Kidney tubule cell (primary cell): ENCODE data around the gene WDR74.

Experiments
- DNase-seq: peaks from one replicate; pipeline ENCODE4 v3.0.0-alpha.2; 2018; ENCODE audit warnings: low spot score

Gene WDR74

DNA sequence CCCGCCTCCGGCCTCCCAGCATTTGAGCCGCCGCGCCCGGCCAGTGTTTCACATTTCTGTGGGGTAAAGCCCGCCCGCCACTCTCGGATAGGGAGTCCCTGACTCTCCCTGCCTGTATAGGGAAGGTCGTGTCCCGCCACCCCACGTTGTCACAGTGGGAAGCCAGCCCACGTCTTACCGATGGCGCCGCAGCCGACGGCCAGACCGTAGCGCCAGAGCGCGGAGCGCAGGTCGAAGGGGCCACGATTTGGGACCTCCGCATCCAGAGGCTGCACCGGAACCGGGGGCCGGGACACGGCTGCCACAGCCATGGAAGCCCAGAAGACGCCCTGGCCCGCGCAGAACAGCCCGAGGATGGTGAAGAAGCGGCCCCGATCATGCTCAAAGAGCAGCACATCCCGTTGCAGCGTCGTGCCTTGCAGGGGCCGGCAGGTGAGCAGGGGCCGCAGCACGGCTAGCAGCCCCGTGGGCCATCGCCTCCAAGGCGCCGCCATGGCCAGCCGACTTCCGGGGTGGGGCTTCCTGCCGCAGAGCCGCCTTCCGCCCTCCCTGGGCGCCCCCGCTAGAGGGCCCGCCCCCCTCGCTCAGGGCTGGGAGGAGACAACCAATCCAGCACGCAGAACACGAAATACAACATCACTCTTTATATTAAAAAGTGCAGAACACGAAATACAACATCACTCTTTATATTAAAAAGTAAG is 47.7 kb downstream of the WDR74 start, which contains the start of gene TMEM223:
TSS of gene TMEM223 (minus strand) at position 506 of the 701 bp plus-strand sequence. CDS start at position 494, 12 bp downstream.
- peak; percentile 85 for DNase-seq

DNA sequence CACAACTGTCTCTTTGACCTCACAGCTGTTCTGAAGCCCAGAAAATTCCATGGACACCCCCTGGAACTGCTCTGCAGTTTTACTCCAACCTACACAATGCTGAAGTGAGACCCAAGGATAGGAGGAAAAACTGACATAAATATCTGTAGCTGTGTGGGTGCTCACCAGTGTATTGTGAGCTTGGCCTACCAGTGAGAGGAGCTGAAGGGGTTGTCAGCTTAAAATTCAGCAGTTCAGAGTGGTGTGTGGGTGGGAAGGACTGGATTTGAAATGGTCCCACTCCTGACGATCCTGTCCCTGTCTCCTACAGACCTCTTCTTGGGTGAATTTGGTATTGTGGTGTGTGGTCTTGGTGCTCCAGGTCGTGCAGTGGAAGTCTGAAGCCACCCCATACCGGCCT is 49.8 kb downstream of the WDR74 start:
- DNase-seq = no peak

DNA sequence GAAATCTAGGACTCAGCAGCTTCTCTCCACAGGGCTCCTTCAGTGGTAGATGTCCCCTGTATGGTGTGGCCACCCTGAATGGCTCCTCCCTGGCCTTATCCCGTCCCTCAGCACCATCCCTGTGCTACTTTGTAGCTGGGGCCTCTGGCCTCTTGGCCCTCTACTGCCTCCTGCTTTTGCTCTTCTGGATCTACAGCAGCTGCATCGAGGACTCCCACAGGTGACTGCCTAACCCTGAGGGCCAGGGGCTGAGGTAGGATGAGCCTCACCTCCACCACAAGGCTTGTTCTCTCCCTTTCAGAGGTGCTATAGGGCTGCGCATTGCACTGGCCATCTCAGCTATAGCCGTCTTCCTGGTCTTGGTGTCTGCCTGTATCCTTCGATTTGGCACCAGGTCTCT is 50.4 kb downstream of the WDR74 start:
- DNase-seq = no peak

DNA sequence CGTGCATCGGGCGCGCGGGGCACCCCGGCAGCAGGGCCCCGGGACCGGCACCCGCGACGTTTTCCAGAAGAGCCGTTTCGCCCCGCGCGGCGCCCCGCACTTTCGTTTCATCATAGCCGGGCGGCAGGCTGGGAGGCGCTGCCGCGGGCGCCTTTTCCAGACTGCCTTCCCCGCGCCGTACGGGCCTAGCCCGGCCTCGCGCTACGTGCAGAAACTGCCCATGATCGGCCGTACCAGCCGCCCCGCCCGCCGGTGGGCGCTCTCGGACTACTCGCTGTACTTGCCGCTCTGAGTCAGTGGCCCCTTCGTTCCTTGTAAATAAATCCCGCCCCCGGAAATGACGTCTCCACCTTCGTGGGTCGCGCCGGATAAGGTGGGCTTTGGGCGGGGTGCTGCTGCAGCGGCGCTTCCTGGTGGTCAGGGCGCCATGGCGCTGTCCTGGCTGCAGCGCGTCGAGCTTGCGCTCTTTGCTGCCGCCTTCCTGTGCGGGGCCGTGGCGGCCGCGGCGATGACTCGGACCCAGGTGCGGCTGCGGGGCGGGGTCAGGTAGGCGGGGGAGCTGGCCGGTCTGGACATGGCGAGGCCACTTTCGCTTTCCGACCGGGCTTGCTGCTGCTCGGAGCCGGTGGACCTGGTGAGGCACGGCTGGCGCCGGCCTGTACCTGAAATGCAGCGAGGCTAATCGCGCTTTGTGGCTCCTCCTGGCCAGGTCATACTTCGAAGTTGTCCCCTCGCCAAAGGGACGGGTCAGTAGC is 52.2 kb downstream of the WDR74 start, which contains the start of gene TMEM179B:
TSS of gene TMEM179B (plus strand) at position 398 of the 755 bp plus-strand sequence. CDS start at position 428, 30 bp downstream.
- DNase-seq = peak; percentile 99

DNA sequence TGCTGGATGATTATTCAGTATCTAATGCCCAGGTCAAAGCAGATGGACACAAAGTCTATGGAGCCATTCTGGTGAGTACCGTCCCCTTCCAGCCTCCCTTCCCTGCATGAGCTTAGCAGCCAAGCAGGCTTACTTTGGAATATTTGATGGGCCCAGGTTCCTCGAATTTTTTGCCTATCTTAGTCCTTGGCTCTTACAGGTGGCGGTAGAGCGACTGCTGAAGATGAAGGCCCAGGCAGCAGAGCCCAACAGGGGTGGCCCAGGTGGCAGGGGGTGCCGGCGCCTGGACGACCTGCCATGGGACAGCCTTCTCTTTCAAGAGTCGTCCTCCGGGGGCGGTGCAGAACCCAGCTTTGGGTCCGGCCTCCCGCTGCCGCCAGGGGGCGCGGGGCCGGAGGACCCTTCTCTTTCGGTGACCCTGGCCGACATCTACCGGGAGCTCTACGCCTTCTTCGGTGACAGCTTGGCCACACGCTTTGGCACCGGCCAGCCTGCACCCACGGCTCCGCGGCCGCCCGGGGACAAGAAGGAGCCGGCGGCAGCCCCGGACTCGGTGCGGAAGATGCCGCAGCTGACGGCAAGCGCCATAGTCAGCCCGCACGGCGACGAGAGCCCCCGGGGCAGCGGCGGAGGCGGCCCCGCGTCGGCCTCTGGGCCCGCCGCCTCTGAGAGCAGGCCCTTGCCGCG is 52.9 kb downstream of the WDR74 start:
- peak; percentile 88 for DNase-seq
